Stomach smooth muscle (tissue), 2 donors: ENCODE measurements around the gene PARD6A.

Source experiments
- H3K27ac ChIP-seq: one replicate; pipeline ENCODE4 v1.7.0; 2013; ENCODE audit warnings: mild to moderate bottlenecking, low read length, inconsistent platforms
- H3K27me3 ChIP-seq, 2 donors: one replicate each; pipeline ENCODE4 v1.7.0; 2013; ENCODE audit warnings: low read length in 2 of 2; ENCODE audit not compliant: insufficient read depth in 2 of 2, control insufficient read depth in 1 of 2
- H3K36me3 ChIP-seq, 2 donors: one replicate each; pipeline ENCODE4 v1.7.0; 2013; ENCODE audit warnings: low read length in 2 of 2; ENCODE audit not compliant: control insufficient read depth in 2 of 2, insufficient read depth in 2 of 2
- H3K4me1 ChIP-seq: one replicate; pipeline ENCODE4 v1.7.0; 2013; ENCODE audit warnings: low read length; ENCODE audit not compliant: control insufficient read depth, insufficient read depth
- H3K4me3 ChIP-seq, 2 donors: one replicate each; pipeline ENCODE4 v1.7.0; 2013; ENCODE audit warnings: low read length in 2 of 2
- H3K9ac ChIP-seq, 2 donors: one replicate each; pipeline ENCODE4 v1.7.0; 2013; ENCODE audit warnings: low read length in 2 of 2, mild to moderate bottlenecking in 1 of 2
- H3K9me3 ChIP-seq, 2 donors: one replicate each; pipeline ENCODE4 v1.7.0; 2013; ENCODE audit warnings: low read length in 2 of 2; ENCODE audit not compliant: control insufficient read depth in 2 of 2
- donor health status: healthy.
- donor health status: Pancreatic carcinoma.

PARD6A gene, protein sequence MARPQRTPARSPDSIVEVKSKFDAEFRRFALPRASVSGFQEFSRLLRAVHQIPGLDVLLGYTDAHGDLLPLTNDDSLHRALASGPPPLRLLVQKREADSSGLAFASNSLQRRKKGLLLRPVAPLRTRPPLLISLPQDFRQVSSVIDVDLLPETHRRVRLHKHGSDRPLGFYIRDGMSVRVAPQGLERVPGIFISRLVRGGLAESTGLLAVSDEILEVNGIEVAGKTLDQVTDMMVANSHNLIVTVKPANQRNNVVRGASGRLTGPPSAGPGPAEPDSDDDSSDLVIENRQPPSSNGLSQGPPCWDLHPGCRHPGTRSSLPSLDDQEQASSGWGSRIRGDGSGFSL

DNA sequence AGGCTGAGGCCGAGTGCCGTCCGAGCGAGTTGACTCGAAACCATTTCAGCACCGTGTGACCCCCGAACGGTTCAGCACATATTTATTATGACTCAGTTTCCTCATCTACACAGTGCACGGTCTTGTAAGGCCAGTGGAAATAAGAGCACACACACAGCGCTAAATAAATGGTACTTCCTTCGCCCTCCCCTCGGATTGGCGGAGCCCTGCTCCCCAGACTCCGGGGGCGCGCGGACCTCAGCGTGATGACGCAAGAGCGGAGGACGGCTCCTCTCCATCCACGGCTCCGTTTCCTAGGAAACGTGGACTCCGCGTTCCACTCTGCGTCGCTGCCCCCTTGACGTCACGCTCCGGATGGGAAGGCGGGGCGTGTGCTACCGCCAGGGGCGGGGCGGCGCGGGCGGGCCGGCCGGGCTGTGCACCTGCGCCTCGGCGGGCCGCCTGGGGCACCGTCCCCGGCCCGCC, at the start of gene PARD6A:
TSS of gene PARD6A (plus strand) at position 397 of the 465 bp plus-strand sequence. CDS start 79 bp downstream, outside the sequence.
- Histone ChIP-seq H3K27me3 (no peaks in the 10 kb centered on the region), H3K36me3 (peaks cover 8 to 20% of the 10 kb centered on the region in 2 donors), H3K9ac (peak within 1 kb of the TSS; percentile 74 to 94), H3K27ac (peak within 1 kb of the TSS; percentile 92), H3K9me3 (no peaks in the 10 kb centered on the region), H3K4me3 (peak within 1 kb of the TSS; percentile 81 to 96), H3K4me1 (peaks cover 31% of the 10 kb centered on the region)

DNA sequence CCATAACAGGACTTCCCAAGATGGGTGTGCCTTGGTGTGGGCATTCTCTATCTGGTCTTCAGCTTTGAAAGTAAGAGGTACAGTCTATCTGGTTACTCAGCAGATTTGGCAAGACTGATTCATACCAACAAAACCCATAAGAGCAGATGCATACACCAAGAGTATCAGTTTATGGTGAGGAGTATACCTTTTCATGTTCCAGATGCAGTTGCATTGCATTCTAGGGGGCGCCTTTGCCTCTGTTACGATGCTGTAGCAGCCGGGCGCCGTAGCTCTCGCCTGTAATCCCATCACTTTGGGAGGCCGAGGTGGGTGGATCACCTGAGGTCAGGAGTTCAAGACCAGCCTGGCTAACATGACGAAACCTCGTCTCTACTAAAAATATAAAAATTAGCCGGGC, 47.0 kb upstream of the PARD6A start:
- no peaks in the 10 kb centered on the region for H3K4me1 ChIP-seq
- H3K4me3 ChIP-seq = no peak overlapping the region
- no peak overlapping the region for H3K27ac ChIP-seq
- H3K9ac ChIP-seq = no peak overlapping the region
- H3K36me3 ChIP-seq = peaks cover 27 to 31% of the 10 kb centered on the region in 2 donors
- no peaks in the 10 kb centered on the region for H3K9me3 ChIP-seq
- no peaks in the 10 kb centered on the region for H3K27me3 ChIP-seq

GRCh38 chr16:67628216-67628615, 32.5 kb upstream of the PARD6A start:
- Histone ChIP-seq H3K4me3 (no peak overlapping the region), H3K27ac (no peak overlapping the region), H3K36me3 (peaks cover 32 to 36% of the 10 kb centered on the region in 2 donors), H3K9ac (no peak overlapping the region), H3K9me3 (no peaks in the 10 kb centered on the region), H3K4me1 (peaks cover 8% of the 10 kb centered on the region), H3K27me3 (no peaks in the 10 kb centered on the region)

GRCh38 chr16:67632415-67633172, 28.2 kb upstream of the PARD6A start:
- Histone ChIP-seq H3K9ac (no peak overlapping the region), H3K4me3 (no peak overlapping the region), H3K9me3 (no peaks in the 10 kb centered on the region), H3K27ac (no peak overlapping the region), H3K4me1 (peaks cover 8% of the 10 kb centered on the region), H3K27me3 (no peaks in the 10 kb centered on the region), H3K36me3 (peaks cover 24 to 30% of the 10 kb centered on the region in 2 donors)

DNA sequence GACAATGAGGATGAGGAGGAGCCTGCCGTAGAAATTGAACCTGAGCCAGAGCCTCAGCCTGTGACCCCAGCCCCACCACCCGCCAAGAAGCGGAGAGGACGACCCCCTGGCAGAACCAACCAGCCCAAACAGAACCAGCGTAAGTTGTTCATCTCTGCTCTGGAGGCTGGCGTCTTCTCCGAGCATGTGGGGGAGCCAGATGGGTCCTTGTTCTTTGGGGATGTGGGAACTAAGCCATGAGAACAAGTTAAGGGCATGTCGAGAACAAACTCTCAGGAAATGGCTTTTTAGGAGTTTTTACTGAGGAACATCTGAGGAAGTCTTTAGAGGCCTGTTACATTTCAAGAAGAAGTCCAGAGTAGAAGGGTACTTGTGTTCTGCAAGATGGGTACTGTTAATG, 24.0 kb upstream of the PARD6A start:
- Histone ChIP-seq H3K27me3 (no peaks in the 10 kb centered on the region), H3K36me3 (peaks cover 27 to 28% of the 10 kb centered on the region in 2 donors), H3K27ac (no peak overlapping the region), H3K4me3 (no peak overlapping the region), H3K9ac (no peak overlapping the region), H3K4me1 (peaks cover 15% of the 10 kb centered on the region), H3K9me3 (no peaks in the 10 kb centered on the region)

DNA sequence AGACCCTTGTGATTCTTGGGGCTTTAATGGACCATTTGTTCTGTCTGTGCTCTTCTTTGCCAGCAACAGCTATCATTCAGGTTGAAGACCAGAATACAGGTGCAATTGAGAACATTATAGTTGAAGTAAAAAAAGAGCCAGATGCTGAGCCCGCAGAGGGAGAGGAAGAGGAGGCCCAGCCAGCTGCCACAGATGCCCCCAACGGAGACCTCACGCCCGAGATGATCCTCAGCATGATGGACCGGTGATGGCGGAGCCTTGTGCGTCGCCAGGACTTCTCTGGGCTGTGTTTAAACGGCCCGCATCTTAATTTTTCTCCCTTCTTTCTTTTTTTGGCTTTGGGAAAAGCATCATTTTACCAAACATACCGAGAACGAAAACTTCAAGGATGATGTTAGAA, 23.1 kb upstream of the PARD6A start:
- Histone ChIP-seq H3K36me3 (peaks cover 23% of the 10 kb centered on the region in 2 donors), H3K4me3 (no peak overlapping the region), H3K9me3 (no peaks in the 10 kb centered on the region), H3K27ac (no peak overlapping the region), H3K9ac (no peak overlapping the region), H3K27me3 (no peaks in the 10 kb centered on the region), H3K4me1 (peaks cover 16% of the 10 kb centered on the region)

DNA sequence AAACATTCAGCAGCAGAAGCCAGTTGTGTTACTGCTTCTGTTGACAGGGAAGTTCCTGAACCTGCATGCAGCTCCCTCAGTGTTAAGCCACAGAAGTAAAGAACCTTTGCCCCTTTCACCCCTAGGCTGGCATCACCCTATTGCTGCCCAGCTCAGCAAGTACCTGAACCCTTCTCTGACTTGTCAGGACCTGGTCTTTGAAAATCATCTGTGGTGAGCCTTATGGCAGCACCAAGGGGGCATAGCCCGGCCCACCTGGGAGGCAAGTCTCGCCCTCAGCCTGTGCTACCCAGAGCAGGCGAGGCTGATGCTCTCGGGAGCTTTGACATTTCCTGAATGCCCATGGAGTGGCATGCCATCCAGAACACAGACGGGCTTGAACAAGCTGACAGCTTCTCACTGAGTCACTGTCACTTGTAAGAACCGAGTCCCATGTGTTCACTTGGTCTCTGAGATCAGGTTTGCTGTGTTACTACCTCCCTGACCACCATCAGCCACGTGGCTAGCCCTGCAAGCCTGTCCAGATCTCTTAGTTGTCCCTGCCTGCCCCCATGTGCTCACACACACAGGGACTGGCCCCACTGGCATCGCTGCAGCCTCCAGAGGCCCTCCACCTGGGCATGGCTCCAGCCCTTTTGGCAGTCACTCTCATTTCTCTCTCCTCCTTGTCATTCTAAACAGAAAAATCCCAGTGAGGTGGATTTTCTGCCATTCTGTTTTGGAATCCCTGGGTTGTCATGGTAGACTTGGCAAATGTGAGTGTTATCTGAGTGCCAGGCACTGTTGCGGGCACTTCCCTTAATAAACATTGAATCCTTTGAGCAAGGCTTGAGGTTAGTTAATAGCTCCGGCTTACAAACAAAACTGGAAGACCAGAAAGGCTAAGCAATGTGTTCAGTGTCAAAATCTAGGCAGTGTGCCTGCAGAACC, 18.7 kb upstream of the PARD6A start:
- Histone ChIP-seq H3K4me1 (peaks cover 19% of the 10 kb centered on the region), H3K27me3 (peaks cover 9 to 11% of the 10 kb centered on the region in 2 donors), H3K9ac (no peak overlapping the region), H3K4me3 (peak overlapping the region in 1 of 2 donors; percentile 29), H3K27ac (peak overlapping the region; percentile 58), H3K36me3 (peaks cover 12 to 14% of the 10 kb centered on the region in 2 donors), H3K9me3 (no peaks in the 10 kb centered on the region)

GRCh38 chr16:67644038-67644437, 16.7 kb upstream of the PARD6A start:
- Histone ChIP-seq H3K9ac (no peak overlapping the region), H3K4me3 (no peak overlapping the region), H3K9me3 (no peaks in the 10 kb centered on the region), H3K4me1 (peaks cover 19% of the 10 kb centered on the region), H3K36me3 (peaks cover 0 to 2% of the 10 kb centered on the region in 2 donors), H3K27me3 (peaks cover 18 to 24% of the 10 kb centered on the region in 2 donors), H3K27ac (no peak overlapping the region)

GRCh38 chr16:67645397-67646121, 15.2 kb upstream of the PARD6A start:
- Histone ChIP-seq H3K27me3 (peaks cover 27 to 38% of the 10 kb centered on the region in 2 donors), H3K4me3 (no peak overlapping the region), H3K27ac (no peak overlapping the region)

More at GRCh38 chr16:67645397-67646121, 15.2 kb upstream of the PARD6A start:
- H3K9me3 ChIP-seq = no peaks in the 10 kb centered on the region
- H3K9ac ChIP-seq = no peak overlapping the region
- H3K36me3 ChIP-seq = no peaks in the 10 kb centered on the region
- H3K4me1 ChIP-seq = peaks cover 19% of the 10 kb centered on the region
